NCI-H526 treated with DMSO at 0.1 percent for 48 hours (cell line): Measurements from ENCODE around the gene ACOX2.

Experiments
- DNase-seq: peaks from one replicate; lab custom pipeline; 2025; lab: John Stamatoyannopoulos, UW

The ACOX2 gene

DNA sequence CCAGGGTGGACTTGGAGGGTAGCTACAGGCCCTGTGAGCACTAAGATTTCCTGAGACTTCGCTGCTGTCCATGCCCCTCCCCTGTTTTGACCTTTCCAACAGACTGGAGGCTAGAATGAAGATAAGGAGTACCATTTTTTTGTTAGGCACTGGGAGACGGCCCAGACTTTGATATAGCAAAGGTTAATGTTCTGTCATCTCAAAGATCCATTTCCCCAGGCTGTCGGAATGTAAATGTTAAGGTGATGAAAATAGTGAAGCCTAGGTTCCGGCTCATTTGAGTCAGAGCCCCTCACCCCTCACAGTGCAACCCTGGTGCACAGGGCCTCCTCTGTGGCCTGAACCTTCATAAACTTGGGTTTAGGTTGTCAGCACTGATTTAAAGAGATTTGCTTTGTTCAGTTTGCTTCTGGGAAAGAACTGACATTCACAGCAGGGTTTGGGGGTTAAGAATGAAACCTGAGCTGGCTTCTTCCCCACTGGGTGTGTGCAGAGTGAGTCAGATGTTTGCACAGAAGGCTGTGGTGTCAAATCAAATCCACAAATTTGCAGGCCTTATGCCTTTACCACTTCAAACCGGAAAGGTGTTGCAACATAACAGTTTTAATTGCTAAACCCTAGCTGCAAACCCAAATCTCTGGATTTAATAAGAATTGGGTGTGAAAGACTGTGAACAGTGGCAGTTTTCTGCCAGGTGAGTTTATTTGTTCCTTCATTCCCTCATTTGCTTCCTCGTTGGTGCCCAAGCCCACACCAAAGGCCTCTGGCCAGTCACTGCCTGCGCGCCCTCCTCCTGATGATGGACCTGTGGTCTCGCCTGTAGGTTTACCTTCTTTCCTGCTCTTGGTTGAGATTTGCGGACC, 65.7 kb downstream of the ACOX2 start:
- no peak for DNase-seq

DNA sequence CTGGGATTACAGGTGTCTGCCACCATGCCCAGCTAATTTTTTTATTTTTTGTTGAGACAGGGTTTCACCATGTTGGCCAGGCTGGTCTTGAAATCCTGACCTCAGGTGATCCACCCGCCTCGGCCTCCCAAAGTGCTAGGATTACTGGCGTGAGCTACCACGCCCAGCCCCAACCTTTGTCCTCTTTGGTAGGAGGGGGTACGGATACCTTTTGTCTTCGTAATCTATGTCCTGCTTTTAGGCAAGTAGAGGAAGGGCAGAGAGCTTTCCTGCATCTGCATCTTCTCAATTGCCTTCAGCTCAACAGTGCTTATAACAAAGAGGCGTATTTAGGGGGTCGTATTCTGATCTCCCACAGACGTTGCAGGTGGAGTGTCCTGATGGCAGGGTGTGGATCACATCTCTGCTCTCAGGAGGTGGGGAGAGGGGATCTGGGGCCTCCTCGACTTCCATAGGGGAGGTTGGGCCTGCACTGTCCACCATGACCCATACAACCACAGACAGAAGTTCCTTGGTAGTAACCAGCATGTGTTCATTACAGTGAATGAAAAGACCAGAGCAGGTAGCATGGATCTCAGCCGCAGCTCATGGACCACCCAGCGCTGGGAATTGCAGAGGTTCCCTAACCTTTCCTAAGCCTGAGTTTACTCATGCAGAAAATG, 66.5 kb downstream of the ACOX2 start:
- DNase-seq = no peak

DNA sequence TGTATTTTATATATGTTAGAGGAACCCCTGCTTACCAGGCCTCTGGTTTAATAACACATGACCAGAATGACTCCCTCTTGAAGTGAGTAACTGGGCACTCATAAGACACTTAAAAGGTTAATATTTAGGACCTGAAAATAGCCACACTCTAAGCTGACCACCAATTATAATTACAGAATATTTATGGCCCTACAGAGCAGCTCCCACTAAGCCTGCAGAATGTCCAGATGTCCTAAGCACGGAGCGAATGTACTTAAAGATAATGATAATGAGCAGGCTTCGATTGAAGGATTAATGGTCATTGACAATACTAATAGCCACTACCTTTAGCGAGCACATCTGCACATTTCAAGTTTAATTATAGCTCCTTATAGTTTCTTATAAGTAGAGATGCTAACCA, 67.9 kb downstream of the ACOX2 start:
- DNase-seq = no peak

DNA sequence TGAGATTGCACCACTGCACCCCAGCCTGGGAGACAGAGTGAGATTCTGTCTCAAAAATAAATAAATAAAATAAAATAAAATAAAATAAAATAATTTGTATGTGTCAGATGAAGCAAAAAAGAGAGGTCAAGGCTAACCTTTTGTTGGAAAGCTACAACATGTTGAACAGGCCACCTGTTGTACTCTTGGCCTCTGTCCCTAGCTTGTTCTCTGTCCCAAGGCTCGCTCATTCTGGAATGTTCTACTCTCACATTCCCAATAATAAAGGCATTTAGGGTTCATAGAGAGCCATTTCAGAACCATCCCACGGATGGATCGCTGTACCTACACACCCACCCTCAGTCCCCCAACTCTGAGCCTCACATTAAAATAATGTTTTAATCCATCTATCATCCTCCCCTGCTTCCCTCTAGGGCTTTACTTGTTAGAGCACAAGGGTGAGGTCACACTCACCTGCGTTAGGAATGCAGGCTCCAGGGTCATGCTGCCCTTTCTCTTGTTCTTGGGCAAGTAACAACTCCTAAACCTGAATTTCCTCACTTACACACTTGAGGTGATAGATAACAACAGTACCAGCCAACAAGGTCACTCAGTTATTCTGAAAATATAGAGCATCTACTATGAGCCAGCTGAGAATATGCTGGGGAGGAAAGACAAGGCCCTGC, 70.0 kb downstream of the ACOX2 start:
- no peak for DNase-seq

DNA sequence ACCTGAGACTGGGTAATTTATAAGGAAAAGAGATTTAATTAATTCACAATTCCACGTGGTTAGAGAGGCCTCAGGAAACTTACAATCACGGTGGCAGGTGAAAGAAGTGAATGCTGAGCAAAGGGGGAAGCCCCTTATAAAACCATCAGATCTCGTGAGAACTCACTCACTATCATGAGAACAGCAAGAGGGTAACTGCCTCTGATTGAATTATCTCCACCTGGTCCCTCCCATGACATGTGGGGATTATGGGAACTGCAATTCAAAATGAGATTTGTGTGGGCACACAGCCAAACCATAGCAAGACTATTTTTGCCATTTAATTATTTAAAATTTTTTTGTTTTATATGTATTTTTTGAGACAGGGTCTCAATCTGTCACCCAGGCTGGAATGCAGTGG, 72.1 kb downstream of the ACOX2 start:
- DNase-seq = no peak

DNA sequence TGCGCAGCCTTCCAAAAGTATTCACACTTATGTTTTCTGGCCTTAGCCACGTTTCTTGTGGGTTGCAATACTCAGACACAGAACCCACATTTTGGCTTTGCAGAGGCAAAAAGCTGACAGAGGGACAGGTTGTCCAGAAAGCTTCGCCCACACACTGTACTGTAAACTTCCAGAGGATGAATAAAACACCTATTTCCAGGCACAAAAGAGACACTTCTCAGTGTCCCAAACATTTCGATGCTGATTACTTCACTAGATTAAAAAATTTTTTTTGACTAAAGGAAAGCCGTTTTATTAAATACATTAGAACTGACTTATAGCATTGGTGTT, 73.1 kb downstream of the ACOX2 start:
- no peak for DNase-seq

DNA sequence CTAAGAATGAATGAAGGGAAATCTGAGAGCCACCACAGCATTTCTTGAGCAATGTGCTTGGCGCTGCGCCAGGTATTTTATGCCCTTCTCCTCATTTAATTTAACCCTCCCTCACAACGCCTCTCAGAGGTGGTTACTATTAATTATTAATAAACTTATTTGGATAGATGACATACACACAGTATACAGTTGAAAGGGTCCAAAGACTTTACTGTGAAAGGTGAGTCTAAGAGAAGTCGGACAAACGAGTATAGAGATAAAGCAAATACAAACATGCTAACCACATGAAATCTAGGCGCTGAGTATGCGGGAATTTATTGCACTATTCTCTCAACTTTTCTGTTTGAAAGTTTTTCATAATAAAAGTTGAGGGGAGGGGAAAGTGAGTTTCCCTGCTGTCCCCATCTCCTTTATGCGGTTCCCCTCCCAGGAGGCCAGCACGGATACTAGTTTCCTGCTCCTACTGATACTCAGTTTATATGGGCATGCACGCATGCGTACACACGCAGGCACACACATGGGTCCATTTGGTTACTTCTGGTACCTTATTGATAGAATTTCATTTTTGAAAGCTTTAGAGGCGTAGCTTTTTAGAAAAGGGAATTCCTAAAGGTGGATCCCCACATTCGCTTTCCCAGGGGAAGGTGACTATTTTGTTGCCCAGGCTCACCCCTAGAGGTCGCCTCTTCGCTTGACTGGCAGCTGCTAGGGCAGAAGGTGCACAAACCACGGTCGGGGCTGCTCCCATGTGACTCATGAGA, 73.6 kb downstream of the ACOX2 start:
- peak; percentile 12 for DNase-seq

DNA sequence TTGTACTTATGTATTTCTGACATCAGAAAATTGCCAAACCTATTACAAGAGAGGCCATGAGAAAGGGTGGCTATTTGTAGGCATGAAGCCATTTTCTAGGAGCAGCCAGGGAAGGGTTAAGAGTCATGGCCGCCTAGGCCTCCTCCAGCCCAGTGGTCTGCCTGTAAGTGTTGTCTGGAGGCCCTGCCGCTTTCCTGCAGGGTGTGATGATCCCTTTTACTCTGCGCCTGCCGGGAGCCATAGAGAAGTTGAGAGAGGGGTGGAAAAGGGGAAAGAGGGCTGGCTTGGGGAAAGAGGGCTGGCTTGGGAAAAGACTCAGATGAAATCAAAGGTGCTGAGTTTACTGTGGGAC, 74.2 kb downstream of the ACOX2 start:
- no peak for DNase-seq

DNA sequence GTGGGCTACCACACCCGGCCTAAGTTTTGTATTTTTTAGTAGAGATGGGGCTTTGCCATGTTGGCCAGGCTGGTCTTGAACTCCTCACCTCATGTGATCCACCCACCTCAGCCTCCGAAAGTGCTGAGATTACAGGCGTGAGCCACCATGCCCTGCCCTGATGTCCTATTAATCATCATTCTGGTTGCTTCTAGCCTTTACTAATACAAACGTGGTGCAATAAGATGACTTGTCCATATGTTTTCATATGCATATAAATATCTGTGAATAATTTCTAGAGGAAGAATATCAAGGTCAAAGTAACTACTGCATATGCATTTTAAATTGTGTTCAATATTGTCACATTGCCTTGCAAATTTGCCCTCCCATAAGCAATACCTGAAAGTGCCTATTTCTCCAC, 77.8 kb downstream of the ACOX2 start:
- no peak for DNase-seq
